K562 (cell line): Measurements from ENCODE around the gene DCLK3. TPM values are rescaled to one million over a fixed set of nuclear protein-coding genes. Genes with fewer than 3 reads are reported as not detected.

ENCODE experiments used
- ATAC-seq: fragments of 200-7000 bp; cut with Tn5 transposase; 3 replicates; pipeline ENCODE4 v1.9.1; 2020; ENCODE audit warnings: moderate library complexity
- BruUV-seq: library from RNA; stranded (reverse); fragments of 400-500 nt; replicated peaks from 2 replicates; lab custom pipeline; 2021; lab: Mats Ljungman, UMichigan
- CTCF ChIA-PET: fragments of 300-600 bp; formaldehyde crosslinking; extraction: SDS; loops from one replicate; lab custom pipeline; 2021; ENCODE audit warnings: low intra/inter-chr PET ratio; lab: Yijun Ruan, JAX
- POLR2A ChIA-PET: fragments of 300-600, 350-650 bp; sonication (Branson Sonifier 250); formaldehyde crosslinking; extraction: SDS; loops from one replicate; lab custom pipeline; 2021; ENCODE audit warnings: antibody characterized with exemption, inconsistent platforms; lab: Yijun Ruan, JAX
- DNase-seq, 4 experiments: peaks; one replicate each; pipeline versions ENCODE4 v3.0.0 to v3.0.0-alpha.2; 2011 to 2018; ENCODE audit warnings: low spot score in 3 of 4, mixed read lengths in 3 of 4; ENCODE audit errors: extremely low read depth in 1 of 4
- FAIRE-seq: peaks from 2 replicates; lab custom pipeline; 2011; peaks lifted over from hg19 to GRCh38; lab: Jason Lieb, UNC
- H2AFZ ChIP-seq: 2 replicates; pipeline ENCODE4 v1.6.0; 2011; ENCODE audit warnings: low read depth, low read length, control low read depth, inconsistent platforms
- H3K27ac ChIP-seq: fragments of 200-600 bp; 3 replicates; pipeline ENCODE4 v1.8.0; 2011; ENCODE audit warnings: low read depth, mild to moderate bottlenecking, control low read depth, inconsistent platforms, low read length, moderate library complexity, mixed read lengths; ENCODE audit errors: extremely low read depth
- H3K27me3 ChIP-seq, 2 experiments: fragments of 300-600 bp in 1 of 2; 2 replicates in 1 of 2; 3 replicates in 1 of 2; pipeline versions ENCODE4 v1.6.0 to v1.8.0; 2011; ENCODE audit warnings: inconsistent platforms in 2 of 2, low read length in 2 of 2, mild to moderate bottlenecking in 1 of 2, mixed read lengths in 1 of 2, moderate library complexity in 1 of 2; ENCODE audit not compliant: control insufficient read depth in 2 of 2, insufficient read depth in 2 of 2
- H3K36me3 ChIP-seq: fragments of 300-600 bp; 3 replicates; pipeline ENCODE4 v1.8.0; 2011; ENCODE audit warnings: mild to moderate bottlenecking, low read length, inconsistent platforms; ENCODE audit not compliant: control insufficient read depth, insufficient read depth
- H3K4me1 ChIP-seq, 2 experiments: fragments of 200-600 bp in 1 of 2; replicated peaks in 1 of 2; 2 replicates in 1 of 2; 3 replicates in 1 of 2; pipeline versions ENCODE4 v1.5.1 to v1.8.0; 2011; ENCODE audit warnings: inconsistent platforms in 2 of 2, low read length in 2 of 2, mild to moderate bottlenecking in 1 of 2, mixed read lengths in 1 of 2, moderate library complexity in 1 of 2; ENCODE audit not compliant: control insufficient read depth in 2 of 2, insufficient read depth in 2 of 2
- H3K4me2 ChIP-seq: 2 replicates; pipeline ENCODE4 v1.6.1; 2011; ENCODE audit warnings: low read length, control low read depth, inconsistent platforms, mixed read lengths; ENCODE audit not compliant: insufficient read depth
- H3K4me3 ChIP-seq: fragments of 200-600 bp; sonication (generic), shearing (Covaris generic); 2 replicates; pipeline ENCODE4 v1.5.1; 2016; ENCODE audit warnings: control low read depth, inconsistent platforms
- H3K79me2 ChIP-seq: fragments of 200-600 bp; 3 replicates; pipeline ENCODE4 v1.8.0; 2011; ENCODE audit warnings: low read length, inconsistent platforms; ENCODE audit not compliant: control insufficient read depth, insufficient read depth
- H3K9ac ChIP-seq, 2 experiments: 2 replicates each; pipeline versions ENCODE4 v1.6.0 to v1.6.1; 2011; ENCODE audit warnings: low read depth in 2 of 2, low read length in 2 of 2, control low read depth in 1 of 2, inconsistent platforms in 1 of 2, mild to moderate bottlenecking in 1 of 2, mixed read lengths in 1 of 2; ENCODE audit not compliant: insufficient read depth in 1 of 2
- H3K9me1 ChIP-seq: one replicate; pipeline ENCODE4 v1.6.0; 2011; ENCODE audit warnings: inconsistent platforms, mild to moderate bottlenecking, low read length, moderate library complexity; ENCODE audit not compliant: control insufficient read depth, insufficient read depth
- H3K9me3 ChIP-seq: replicated peaks from 2 replicates; pipeline ENCODE4 v1.5.1; 2011; ENCODE audit warnings: low read depth, low read length, inconsistent platforms; ENCODE audit not compliant: control insufficient read depth, insufficient read depth
- H4K20me1 ChIP-seq: replicated peaks from 2 replicates; pipeline ENCODE4 v1.6.1; 2011; ENCODE audit warnings: low read length, inconsistent platforms, mixed read lengths; ENCODE audit not compliant: control insufficient read depth, insufficient read depth
- HSF4 ChIP-seq: fragments of 250-450 bp; sonication (Bioruptor Pico); IDR thresholded peaks from 2 replicates; pipeline ENCODE4 v2.1.2; 2022; ENCODE audit warnings: mild to moderate bottlenecking, moderate library complexity, borderline replicate concordance
- NFE2L1 ChIP-seq: fragments of 450-650 bp; IDR thresholded peaks from 2 replicates; pipeline ENCODE4 v1.6.1; 2016; ENCODE audit warnings: missing genetic modification characterization, low read depth, mild to moderate bottlenecking, missing compliant biosample characterization, moderate library complexity, borderline replicate concordance
- NR4A1 ChIP-seq, 2 experiments: fragments of 250-450 bp in 1 of 2; fragments of 450-650 bp in 1 of 2; sonication (Bioruptor Pico) in 1 of 2; IDR thresholded peaks; 2 replicates each; pipeline versions ENCODE4 v1.4.0 to v1.6.1; 2016 to 2020; ENCODE audit warnings: mild to moderate bottlenecking in 2 of 2, missing compliant biosample characterization in 1 of 2, missing genetic modification characterization in 1 of 2, moderate library complexity in 1 of 2
- POLR2AphosphoS2 ChIP-seq: IDR thresholded peaks from 2 replicates; pipeline ENCODE4 v1.6.1; 2012; ENCODE audit warnings: low read length, improper control_type of control experiment
- SMAD1 ChIP-seq: fragments of 150-350 bp; IDR thresholded peaks from 2 replicates; pipeline ENCODE4 v1.6.1; 2014; ENCODE audit warnings: low read length, low read depth; ENCODE audit not compliant: partially characterized antibody
- SRSF3 ChIP-seq: fragments of 200-400 bp; formaldehyde crosslinking; IDR thresholded peaks from 2 replicates; pipeline ENCODE4 v1.6.1; 2016; ENCODE audit warnings: mild to moderate bottlenecking, low read length, moderate library complexity; ENCODE audit not compliant: insufficient read depth
- STAT5A ChIP-seq: IDR thresholded peaks from 2 replicates; pipeline ENCODE4 v1.6.1; 2012; ENCODE audit warnings: low read length, inconsistent platforms, borderline replicate concordance
- ZFPM2 ChIP-seq: fragments of 250-450 bp; sonication (Bioruptor Pico); IDR thresholded peaks from 2 replicates; pipeline ENCODE4 v1.5.1; 2022; ENCODE audit warnings: mild to moderate bottlenecking
- ZNF696 ChIP-seq: fragments of 250-450 bp; sonication (Bioruptor Pico); conservative IDR thresholded peaks from 2 replicates; pipeline ENCODE4 v1.4.0; 2020; ENCODE audit warnings: mild to moderate bottlenecking, moderate library complexity
- ZNF766 ChIP-seq: fragments of 200-800 bp; sonication (Bioruptor generic); conservative IDR thresholded peaks from 2 replicates; pipeline ENCODE4 v1.6.1; 2016; ENCODE audit warnings: missing genetic modification characterization, missing compliant biosample characterization
- WGBS: fragments of 100-300 bp; shearing (Covaris generic); methylation state at CpG from one replicate; pipeline ENCODE4 v1.1.6; 2016; ENCODE audit warnings: low coverage, mixed read lengths; ENCODE audit not compliant: insufficient coverage; ENCODE audit errors: missing lambda C conversion rate; 5-methylcytosine and 5-hydroxymethylcytosine counted together
- in situ Hi-C: fragments of 300-500 bp; cut with MboI; formaldehyde crosslinking; loops from 4 replicates; pipeline ENCODE4 v1.15.0; 2018; ENCODE audit warnings: inconsistent platforms, mixed read lengths
- intact Hi-C: fragments of 100-400 bp; cut with micrococcal nuclease; formaldehyde crosslinking; loops from 2 replicates; pipeline ENCODE4 v1.14.2; 2022
- polyA plus RNA-seq, 8 experiments: library from polyadenylated mRNA; depleted of rRNA in 4 of 8; stranded (reverse) in 5 of 8; unstranded in 3 of 8; fragments of >200 nt; fragmentation: Nextera tagmentation in 2 of 8; fragmentation: Illumina TruSeq in 1 of 8; extraction: Ambion mirVana in 2 of 8; extraction: Trizol in 1 of 8; gene quantifications; 2 replicates each; pipeline versions ENCODE4 v1.2.1 to v1.2.3, GENCODE V29; 2011 to 2014; ENCODE audit warnings: inconsistent platforms in 1 of 8, missing spikeins in 1 of 8
- total RNA-seq, 7 experiments: library from RNA; depleted of rRNA in 6 of 7; stranded (reverse); fragments of >200 nt in 6 of 7; fragmentation: Illumina TruSeq in 2 of 7; extraction: Trizol in 2 of 7; gene quantifications; 2 replicates each; pipeline versions ENCODE4 v1.2.1 to v1.2.3, GENCODE V29; 2011 to 2021; ENCODE audit warnings: low replicate concordance in 1 of 7
- TF ChIP-seq, protein P1 (sequence below): fragments of 450-650 bp; IDR thresholded peaks from 2 replicates; pipeline ENCODE4 v1.6.1; 2016; ENCODE audit warnings: antibody characterized with exemption

DCLK3 gene
- total and polyA plus RNA-seq, 9 of the 15 experiments (the other 6 are each of a cell fraction or from before 2014, with no cell fraction given) = not detected

DNA sequence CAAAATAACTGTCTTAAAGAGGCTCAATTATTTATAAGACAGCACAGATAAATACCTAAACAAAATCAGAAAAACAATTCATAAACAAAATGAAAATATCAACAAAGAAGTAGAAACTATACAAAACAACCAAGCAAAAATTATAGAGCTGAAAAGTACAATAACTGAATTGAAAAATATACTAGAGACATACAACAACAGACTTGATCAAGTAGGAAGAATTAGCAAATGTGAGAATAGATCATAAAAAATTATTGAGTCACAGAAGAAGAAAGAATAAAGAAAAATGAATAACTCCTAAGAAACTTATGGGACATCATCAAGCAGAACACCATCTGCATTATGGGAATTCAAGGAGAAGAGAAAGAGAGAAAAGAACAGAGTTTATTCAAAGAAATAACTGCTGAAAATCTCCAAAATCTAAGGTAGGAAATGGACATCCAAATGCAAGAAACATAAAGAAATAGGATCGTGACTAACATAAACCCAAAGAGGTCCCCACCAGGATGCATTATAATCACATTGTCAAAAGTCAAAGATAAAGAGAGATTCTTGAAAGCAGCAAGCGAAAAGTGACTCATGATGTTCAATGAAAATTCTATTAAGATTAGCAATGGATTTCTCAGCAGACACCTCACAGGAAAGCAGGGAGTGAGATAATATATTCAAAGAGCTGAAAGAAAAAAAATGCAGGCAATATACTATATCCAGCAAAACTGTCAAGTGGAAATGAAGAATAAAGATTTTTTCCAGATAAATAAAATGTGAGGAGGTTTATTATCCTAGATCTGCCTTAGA, 85.9 kb downstream of the DCLK3 start (continued):
- no peak for TF ChIP-seq STAT5A
- TF ChIP-seq, all 486 proteins: peak for 5

DNA sequence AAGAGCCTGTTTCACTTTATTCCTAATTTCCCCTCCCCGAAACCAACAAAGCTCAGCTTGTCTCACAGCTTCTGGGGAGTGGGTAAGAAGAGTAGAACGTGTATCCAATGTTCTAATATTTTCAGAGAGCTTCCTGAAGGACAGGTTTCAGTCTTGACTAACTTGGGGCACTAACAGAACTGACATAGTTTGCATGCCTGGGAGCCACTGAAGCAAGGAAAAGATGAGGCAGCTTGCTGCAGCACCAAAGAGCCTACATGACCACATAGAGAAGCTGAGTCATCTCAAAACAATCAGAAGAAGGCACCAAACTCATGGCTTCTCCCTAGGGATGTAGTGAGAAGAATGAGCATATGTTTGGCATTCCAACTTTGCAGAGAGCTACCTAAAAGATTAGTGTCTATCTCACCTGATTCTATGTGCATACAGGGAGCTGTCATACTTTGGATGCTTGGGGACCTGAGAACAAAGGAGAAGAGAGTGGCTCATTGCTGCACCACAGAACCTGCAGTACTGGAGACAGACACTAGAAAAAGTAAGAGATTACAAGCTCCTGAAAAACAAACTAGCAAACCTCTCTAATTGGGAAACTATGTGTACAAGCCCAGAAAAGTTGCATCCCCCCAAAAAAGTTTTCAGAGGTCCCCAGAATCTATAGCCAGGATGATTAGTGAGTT, 86.9 kb downstream of the DCLK3 start:
- POLR2A ChIA-PET = no interaction called here
- H4K20me1 ChIP-seq = no peaks in the 10 kb centered on the region
- ATAC-seq = no peak

More for the DNA sequence above, 86.9 kb downstream of the DCLK3 start:
- no peak overlapping the region for H2AFZ ChIP-seq
- no peaks in the 10 kb centered on the region for H3K4me1 ChIP-seq
- H3K36me3 ChIP-seq = no peaks in the 10 kb centered on the region
- H3K27me3 ChIP-seq = no peaks in the 10 kb centered on the region
- CTCF ChIA-PET = no interaction called here
- 0% methylated on average over 2 of the region's 2 CpGs for WGBS
- intact Hi-C loops (no loop called here), in situ Hi-C loops (no loop called here)
- no peak overlapping the region for H3K4me2 ChIP-seq
- no peaks in the 10 kb centered on the region for H3K9me1 ChIP-seq
- TF ChIP-seq ZNF766 (CRISPR knock-in tag) = no peak
- no peak for TF ChIP-seq NFE2L1
- TF ChIP-seq, protein P1, sequence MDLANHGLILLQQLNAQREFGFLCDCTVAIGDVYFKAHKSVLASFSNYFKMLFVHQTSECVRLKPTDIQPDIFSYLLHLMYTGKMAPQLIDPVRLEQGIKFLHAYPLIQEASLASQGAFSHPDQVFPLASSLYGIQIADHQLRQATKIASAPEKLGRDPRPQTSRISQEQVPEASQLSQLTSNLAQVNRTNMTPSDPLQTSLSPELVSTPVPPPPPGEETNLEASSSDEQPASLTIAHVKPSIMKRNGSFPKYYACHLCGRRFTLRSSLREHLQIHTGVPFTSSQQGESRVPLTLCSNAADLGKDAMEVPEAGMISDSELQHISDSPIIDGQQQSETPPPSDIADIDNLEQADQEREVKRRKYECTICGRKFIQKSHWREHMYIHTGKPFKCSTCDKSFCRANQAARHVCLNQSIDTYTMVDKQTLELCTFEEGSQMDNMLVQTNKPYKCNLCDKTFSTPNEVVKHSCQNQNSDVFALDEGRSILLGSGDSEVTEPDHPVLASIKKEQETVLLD = no peak
- no peak for TF ChIP-seq SRSF3
- no peak for TF ChIP-seq HSF4
- no peak for TF ChIP-seq ZFPM2 (CRISPR knock-in tag)
- TF ChIP-seq NR4A1 (CRISPR knock-in tag; IDR thresholded peaks at IDR 0.05) = no peak
- no peak for TF ChIP-seq NR4A1 (tag; IDR thresholded peaks at IDR 0.05)
- TF ChIP-seq POLR2AphosphoS2 = no peak
- no peak for TF ChIP-seq ZNF696 (CRISPR knock-in tag)
- no peak for TF ChIP-seq SMAD1
- H3K9me3 ChIP-seq = no peaks in the 10 kb centered on the region
- no TSS peak for BruUV-seq
- H3K4me3 ChIP-seq = no peak overlapping the region
- H3K9ac ChIP-seq = no peak overlapping the region
- no peak for FAIRE-seq
- H3K27ac ChIP-seq = no peak overlapping the region
- DNase-seq = no peak
- H3K79me2 ChIP-seq = no peaks in the 10 kb centered on the region
